AG04450 (cell line): ENCODE data around the gene MAML1. TPM values are rescaled to one million over a fixed set of nuclear protein-coding genes. Genes with fewer than 3 reads are reported as not detected.
"Not testable (repeated sequence)": the region's sequence is repeated elsewhere in the genome, so short reads cannot be mapped to it uniquely, and the experiment has no call there.

Experiments
- CTCF ChIA-PET: fragments of 300-600, 350-600 bp; formaldehyde crosslinking; extraction: SDS; loops from one replicate; lab custom pipeline; 2022; ENCODE audit warnings: antibody characterized with exemption, inconsistent platforms; lab: Charles Lee
- POLR2A ChIA-PET: fragments of 350-600 bp; formaldehyde crosslinking; extraction: SDS; loops from one replicate; lab custom pipeline; 2021; ENCODE audit warnings: antibody characterized with exemption, inconsistent platforms; lab: Yijun Ruan, JAX
- DNase-seq: peaks from one replicate; pipeline ENCODE4 v3.0.0-alpha.2; 2011; ENCODE audit warnings: low read depth, low spot score
- H3K27ac ChIP-seq: one replicate; pipeline ENCODE4 v1.5.1; 2012; ENCODE audit warnings: low read depth, low read length, control low read depth
- H3K27me3 ChIP-seq: one replicate; pipeline ENCODE4 v1.6.0; 2012; ENCODE audit warnings: low read length; ENCODE audit not compliant: control insufficient read depth, insufficient read depth
- H3K4me3 ChIP-seq: 2 replicates; pipeline ENCODE4 v1.5.1; 2011; ENCODE audit warnings: mild to moderate bottlenecking, low read depth, low read length, control low read depth
- H3K9me3 ChIP-seq: 2 replicates; pipeline ENCODE4 v1.5.1; 2012; ENCODE audit warnings: low read length; ENCODE audit not compliant: control insufficient read depth, insufficient read depth
- CTCF ChIP-seq: IDR thresholded peaks from 2 replicates; pipeline ENCODE4 v1.5.1; 2011; ENCODE audit warnings: low read depth, low read length, control low read depth, inconsistent platforms
- polyA minus RNA-seq: library from RNA; depleted of rRNA, polyadenylated mRNA; stranded (reverse); fragments of >200 nt; gene quantifications from 2 replicates; pipeline ENCODE4 v1.2.3, GENCODE V29; 2011; rRNA and poly(A)+ RNA removed
- polyA plus RNA-seq: library from polyadenylated mRNA; depleted of rRNA; stranded (reverse); fragments of >200 nt; gene quantifications from 2 replicates; pipeline ENCODE4 v1.2.3, GENCODE V29; 2011; rRNA removed

MAML1 gene
- polyA plus RNA-seq, result 4.9 and 8.8 TPM in 2 replicates
- 10.0 and 13.4 TPM in 2 replicates for polyA minus RNA-seq

- no peaks in the 10 kb centered on the region; the same call in 1 of the 2 replicates for H3K9me3 ChIP-seq
- peak within 1 kb of the TSS; percentile 88 for H3K4me3 ChIP-seq
- CTCF ChIA-PET, result interaction anchor here (3.3 kb wide), 1 partner anchor 31 kb away, joined by 11 read pairs; no protein-coding TSS in a partner anchor
- DNase-seq, result peak; percentile 100
- POLR2A ChIA-PET, result interaction anchor here (0.7 to 1.7 kb wide), 15 partner anchors 9 to 176 kb away, joined by 3 to 14 read pairs (median 4); partner anchors contain the start of genes CANX, HNRNPH1 and SQSTM1
- H3K27me3 ChIP-seq, result no peaks in the 10 kb centered on the region
- H3K27ac ChIP-seq, result peak within 1 kb of the TSS; percentile 83
- TF ChIP-seq CTCF, result no peak
These were observed at the start of gene MAML1 for GRCh38 chr5:179732412-179732917. Gene MAML1, plus strand, starts transcription at chr5:179732822. Its CDS starts 291 bp downstream, at chr5:179733113.

- CTCF ChIA-PET, H3K4me3 ChIP-seq, H3K9me3 ChIP-seq, POLR2A ChIA-PET, H3K27me3 ChIP-seq, DNase-seq, H3K27ac ChIP-seq: not testable (repeated sequence)
These were observed 43.4 kb upstream of the MAML1 start for GRCh38 chr5:179689212-179689611.

- DNase-seq, result no peak
- H3K27me3 ChIP-seq, result no peaks in the 10 kb centered on the region
These were observed 38.1 kb upstream of the MAML1 start for GRCh38 chr5:179694561-179694960.

GRCh38 chr5:179696603-179697002, 36.0 kb upstream of the MAML1 start:
- ChIA-PET POLR2A (interaction anchor here (0.6 to 1.0 kb wide), 2 partner anchors 35 to 162 kb away, joined by 4 to 9 read pairs; partner anchors contain the start of genes MAML1 and MRNIP), CTCF (interaction anchor here (1.2 kb wide), 1 partner anchor 74 kb away, joined by 4 read pairs; the partner anchor contains the start of gene HNRNPH1)
- Histone ChIP-seq H3K27ac (no peak overlapping the region), H3K27me3 (no peaks in the 10 kb centered on the region), H3K9me3 (no peaks in the 10 kb centered on the region; the same call in 1 of the 2 replicates), H3K4me3 (no peak overlapping the region)
- no peak for DNase-seq
- no peak for TF ChIP-seq CTCF

More at GRCh38 chr5:179694561-179694960, 38.1 kb upstream of the MAML1 start:
- ChIA-PET CTCF (no interaction called here), POLR2A (no interaction called here)
- no peak for TF ChIP-seq CTCF
- no peak overlapping the region for H3K27ac ChIP-seq
- H3K9me3 ChIP-seq, result no peaks in the 10 kb centered on the region; the same call in 1 of the 2 replicates
- no peak overlapping the region for H3K4me3 ChIP-seq

- ChIA-PET CTCF (interaction anchor here (1.2 kb wide), 1 partner anchor 74 kb away, joined by 4 read pairs; the partner anchor contains the start of gene HNRNPH1), POLR2A (interaction anchor here (1.0 kb wide), 2 partner anchors 35 to 74 kb away, joined by 3 to 4 read pairs; partner anchors contain the start of genes HNRNPH1 and MAML1)
- Histone ChIP-seq H3K27ac (no peak overlapping the region), H3K27me3 (no peaks in the 10 kb centered on the region), H3K9me3 (no peaks in the 10 kb centered on the region; the same call in 1 of the 2 replicates), H3K4me3 (no peak overlapping the region)
- DNase-seq, result no peak
- TF ChIP-seq CTCF, result no peak
These were observed 35.5 kb upstream of the MAML1 start for GRCh38 chr5:179697108-179697507.

- ChIA-PET CTCF (interaction anchor here (1.2 kb wide), 1 partner anchor 75 kb away, joined by 4 read pairs; the partner anchor contains the start of gene HNRNPH1), POLR2A (interaction anchor here (0.6 to 1.0 kb wide), 3 partner anchors 35 to 146 kb away, joined by 3 to 4 read pairs (median 3); partner anchors contain the start of genes HNRNPH1 and MAML1)
- not testable (repeated sequence) for H3K9me3 ChIP-seq, H3K27me3 ChIP-seq, DNase-seq
- peak overlapping the region; percentile 97 for H3K27ac ChIP-seq
- peak overlapping the region; percentile 78 for H3K4me3 ChIP-seq
These were observed 35.1 kb upstream of the MAML1 start for GRCh38 chr5:179697543-179697942.
